Activated CD4-positive, alpha-beta T cell treated with anti-CD3 and anti-CD28 coated beads for 36 hours (primary cell): ENCODE measurements around the gene MKNK1. TPM values are rescaled to one million over a fixed set of nuclear protein-coding genes. Genes with fewer than 3 reads are reported as not detected.

Source experiments
- ATAC-seq: fragments of 200-7000 bp; cut with Tn5 transposase; one replicate; pipeline ENCODE4 v1.10.0; 2021; ENCODE audit warnings: mild to moderate bottlenecking, moderate library complexity
- CTCF ChIA-PET: fragments of 350-600 bp; sonication (Branson Sonifier 250); formaldehyde crosslinking; loops from one replicate; lab custom pipeline; 2021; ENCODE audit warnings: antibody characterized with exemption; lab: Charles Lee
- POLR2A ChIA-PET: fragments of 350-600 bp; sonication (Branson Sonifier 250); formaldehyde crosslinking; loops from one replicate; lab custom pipeline; 2021; ENCODE audit warnings: antibody characterized with exemption, inconsistent platforms; lab: Charles Lee
- DNase-seq: peaks from one replicate; pipeline ENCODE4 v3.0.0-alpha.2; 2020
- H3K27ac Mint-ChIP-seq: one replicate; pipeline ENCODE4 v1.8.0; 2021; ENCODE audit warnings: mixed read lengths
- H3K27me3 Mint-ChIP-seq: one replicate; pipeline ENCODE4 v1.8.0; 2021; ENCODE audit warnings: mixed read lengths
- H3K36me3 Mint-ChIP-seq: one replicate; pipeline ENCODE4 v1.8.0; 2021; ENCODE audit warnings: low read depth, mixed read lengths
- H3K4me1 Mint-ChIP-seq: one replicate; pipeline ENCODE4 v1.8.0; 2021; ENCODE audit warnings: mixed read lengths
- H3K4me3 Mint-ChIP-seq: one replicate; pipeline ENCODE4 v1.8.0; 2021; ENCODE audit warnings: mild to moderate bottlenecking, moderate library complexity, mixed read lengths
- H3K9me3 Mint-ChIP-seq: one replicate; pipeline ENCODE4 v1.8.0; 2021; ENCODE audit warnings: low read depth, mixed read lengths
- intact Hi-C, 2 experiments: fragments of 100-400 bp; cut with DNase I in 1 of 2; cut with micrococcal nuclease in 1 of 2; formaldehyde crosslinking; loops; one replicate each; pipeline versions ENCODE4 v1.14.2 to v1.15.1; 2022 to 2024; cut with DNase I, micrococcal nuclease
- total RNA-seq, 2 experiments: library from RNA; stranded (reverse); gene quantifications; one replicate each; pipeline ENCODE4 v1.2.3, GENCODE V29; 2021

The MKNK1 gene
- total RNA-seq, 2 experiments from 2014 or later: 27.8 to 31.0 TPM

GRCh38 chr1:46520063-46520911, 83.8 kb downstream of the MKNK1 start:
- Mint-ChIP-seq H3K36me3 (no peaks in the 10 kb centered on the region), H3K27me3 (peaks cover 31% of the 10 kb centered on the region), H3K27ac (no peak overlapping the region), H3K9me3 (no peaks in the 10 kb centered on the region), H3K4me1 (peaks cover 14% of the 10 kb centered on the region), H3K4me3 (no peak overlapping the region)
- ChIA-PET POLR2A (no interaction called here), CTCF (interaction anchor here (0.6 to 0.9 kb wide), 3 partner anchors 9 to 788 kb away, joined by 3 to 4 read pairs (median 3); no protein-coding TSS in a partner anchor)
- DNase-seq (no peak), ATAC-seq (no peak)
- intact Hi-C loops: no loop called here

- Mint-ChIP-seq H3K9me3 (no peaks in the 10 kb centered on the region), H3K36me3 (no peaks in the 10 kb centered on the region)
- CTCF ChIA-PET: interaction anchor here (1.2 to 1.4 kb wide), 2 partner anchors 42 to 72 kb away, joined by 3 to 9 read pairs; no protein-coding TSS in a partner anchor
Observed at GRCh38 chr1:46519209-46519608, 84.9 kb downstream of the MKNK1 start.

GRCh38 chr1:46517932-46518498, 86.1 kb downstream of the MKNK1 start:
- peaks cover 14% of the 10 kb centered on the region for H3K4me1 Mint-ChIP-seq
- ATAC-seq (no peak), DNase-seq (no peak)
- no peak overlapping the region for H3K4me3 Mint-ChIP-seq
- CTCF ChIA-PET: interaction anchor here (0.7 to 1.4 kb wide), 4 partner anchors 40 to 294 kb away, joined by 3 to 9 read pairs (median 3); no protein-coding TSS in a partner anchor
- peaks cover 35% of the 10 kb centered on the region for H3K27me3 Mint-ChIP-seq
- intact Hi-C loops: no loop called here
- POLR2A ChIA-PET: no interaction called here
- H3K27ac Mint-ChIP-seq: no peak overlapping the region
- H3K36me3 Mint-ChIP-seq: no peaks in the 10 kb centered on the region
- H3K9me3 Mint-ChIP-seq: no peaks in the 10 kb centered on the region

More at GRCh38 chr1:46519209-46519608, 84.9 kb downstream of the MKNK1 start:
- Mint-ChIP-seq H3K4me1 (peaks cover 14% of the 10 kb centered on the region), H3K4me3 (no peak overlapping the region), H3K27me3 (peaks cover 32% of the 10 kb centered on the region), H3K27ac (no peak overlapping the region)
- ATAC-seq (no peak), DNase-seq (no peak)
- intact Hi-C loops: no loop called here
- POLR2A ChIA-PET: no interaction called here

GRCh38 chr1:46517010-46517600, 87.0 kb downstream of the MKNK1 start:
- Mint-ChIP-seq H3K4me1 (peaks cover 6% of the 10 kb centered on the region), H3K4me3 (no peak overlapping the region), H3K36me3 (no peaks in the 10 kb centered on the region), H3K27ac (no peak overlapping the region), H3K9me3 (no peaks in the 10 kb centered on the region), H3K27me3 (peaks cover 37% of the 10 kb centered on the region)
- ChIA-PET POLR2A (no interaction called here), CTCF (interaction anchor here (0.7 to 1.0 kb wide), 2 partner anchors 18 to 293 kb away, joined by 3 to 4 read pairs; no protein-coding TSS in a partner anchor)
- DNase-seq (no peak), ATAC-seq (no peak)
- intact Hi-C loops: no loop called here

- H3K9me3 Mint-ChIP-seq: no peaks in the 10 kb centered on the region
- intact Hi-C loops: no loop called here
- no peaks in the 10 kb centered on the region for H3K36me3 Mint-ChIP-seq
- H3K4me1 Mint-ChIP-seq: peaks cover under 1% of the 10 kb centered on the region
- H3K27me3 Mint-ChIP-seq: peaks cover 35% of the 10 kb centered on the region
- no peak for ATAC-seq
- CTCF ChIA-PET: interaction anchor here (1.0 kb wide), 2 partner anchors 13 to 18 kb away, joined by 3 to 4 read pairs; no protein-coding TSS in a partner anchor
- POLR2A ChIA-PET: no interaction called here
- no peak overlapping the region for H3K27ac Mint-ChIP-seq
- DNase-seq: no peak
- H3K4me3 Mint-ChIP-seq: no peak overlapping the region
Observed at GRCh38 chr1:46516200-46516950, 87.7 kb downstream of the MKNK1 start.

- DNase-seq (no peak), ATAC-seq (no peak)
- intact Hi-C loops: no loop called here
- Mint-ChIP-seq H3K27ac (no peak overlapping the region), H3K4me3 (no peak overlapping the region), H3K27me3 (peaks cover 36% of the 10 kb centered on the region), H3K9me3 (no peaks in the 10 kb centered on the region), H3K4me1 (no peaks in the 10 kb centered on the region), H3K36me3 (no peaks in the 10 kb centered on the region)
- POLR2A ChIA-PET: no interaction called here
- CTCF ChIA-PET: interaction anchor here (0.7 to 1.0 kb wide), 2 partner anchors 13 to 17 kb away, joined by 3 read pairs; no protein-coding TSS in a partner anchor
Observed at GRCh38 chr1:46515576-46515975, 88.5 kb downstream of the MKNK1 start.

- intact Hi-C loops: no loop called here
- CTCF ChIA-PET: interaction anchor here (0.7 to 1.0 kb wide), 2 partner anchors 16 to 81 kb away, joined by 3 read pairs; no protein-coding TSS in a partner anchor
Observed at GRCh38 chr1:46513536-46513935, 90.5 kb downstream of the MKNK1 start.

GRCh38 chr1:46512792-46513190, 91.3 kb downstream of the MKNK1 start:
- intact Hi-C loops: no loop called here
- CTCF ChIA-PET: interaction anchor here (0.7 to 1.0 kb wide), 2 partner anchors 17 to 82 kb away, joined by 3 read pairs; no protein-coding TSS in a partner anchor
- Mint-ChIP-seq H3K4me3 (no peak overlapping the region), H3K4me1 (no peaks in the 10 kb centered on the region), H3K9me3 (no peaks in the 10 kb centered on the region), H3K27ac (no peak overlapping the region), H3K27me3 (peaks cover 30% of the 10 kb centered on the region), H3K36me3 (no peaks in the 10 kb centered on the region)
- DNase-seq: no peak
- POLR2A ChIA-PET: no interaction called here
- no peak for ATAC-seq

More at GRCh38 chr1:46513536-46513935, 90.5 kb downstream of the MKNK1 start:
- Mint-ChIP-seq H3K27me3 (peaks cover 32% of the 10 kb centered on the region), H3K36me3 (no peaks in the 10 kb centered on the region), H3K9me3 (no peaks in the 10 kb centered on the region), H3K4me1 (no peaks in the 10 kb centered on the region), H3K27ac (no peak overlapping the region), H3K4me3 (no peak overlapping the region)
- no peak for DNase-seq
- POLR2A ChIA-PET: no interaction called here
- ATAC-seq: no peak

- Mint-ChIP-seq H3K4me3 (no peak overlapping the region), H3K36me3 (no peaks in the 10 kb centered on the region), H3K9me3 (no peaks in the 10 kb centered on the region), H3K27me3 (peaks cover 28% of the 10 kb centered on the region), H3K27ac (no peak overlapping the region), H3K4me1 (no peaks in the 10 kb centered on the region)
- DNase-seq (no peak), ATAC-seq (no peak)
- POLR2A ChIA-PET: no interaction called here
- intact Hi-C loops: no loop called here
- CTCF ChIA-PET: no interaction called here
Observed at GRCh38 chr1:46512135-46512791, 91.8 kb downstream of the MKNK1 start.

- intact Hi-C loops: no loop called here
- no peak overlapping the region for H3K27ac Mint-ChIP-seq
- ATAC-seq: no peak
Observed at GRCh38 chr1:46510998-46511365, 93.1 kb downstream of the MKNK1 start.

More at GRCh38 chr1:46510998-46511365, 93.1 kb downstream of the MKNK1 start:
- Mint-ChIP-seq H3K4me1 (no peaks in the 10 kb centered on the region), H3K4me3 (no peak overlapping the region), H3K27me3 (peaks cover 22% of the 10 kb centered on the region), H3K36me3 (no peaks in the 10 kb centered on the region), H3K9me3 (no peaks in the 10 kb centered on the region)
- ChIA-PET POLR2A (no interaction called here), CTCF (interaction anchor here (0.6 kb wide), 1 partner anchor 33 kb away, joined by 4 read pairs; no protein-coding TSS in a partner anchor)
- DNase-seq: no peak
